HepG2 (cell line): ENCODE data around the gene EIF2S2. TPM values are rescaled to one million over a fixed set of nuclear protein-coding genes. Genes with fewer than 3 reads are reported as not detected.

ENCODE experiments used
- DR1 ChIP-seq: sonication (generic); formaldehyde crosslinking; IDR thresholded peaks from 2 replicates; pipeline ENCODE4 v1.8.0; 2021; ENCODE audit warnings: mild to moderate bottlenecking, missing genetic modification reagents, inconsistent platforms
- GTF2F1 ChIP-seq: fragments of 150-350 bp; IDR thresholded peaks from 2 replicates; pipeline ENCODE4 v1.6.1; 2014; ENCODE audit warnings: low read length
- KLF12 ChIP-seq: sonication (generic); formaldehyde crosslinking; IDR thresholded peaks from 2 replicates; pipeline ENCODE4 v1.4.0; 2020; ENCODE audit warnings: missing genetic modification reagents, borderline replicate concordance
- KLF13 ChIP-seq: sonication (generic); formaldehyde crosslinking; IDR thresholded peaks from 2 replicates; pipeline ENCODE4 v1.4.0; 2020; ENCODE audit warnings: mild to moderate bottlenecking, missing genetic modification reagents
- MBNL3 ChIP-seq: fragments of 250-450 bp; sonication (Bioruptor Pico); conservative IDR thresholded peaks from 2 replicates; pipeline ENCODE4 v1.8.0; 2022; ENCODE audit warnings: mild to moderate bottlenecking, inconsistent platforms
- MTF1 ChIP-seq: sonication (generic); formaldehyde crosslinking; IDR thresholded peaks from 2 replicates; pipeline ENCODE4 v1.5.0; 2020; ENCODE audit warnings: missing genetic modification reagents
- MTF2 ChIP-seq: sonication (generic); formaldehyde crosslinking; IDR thresholded peaks from 2 replicates; pipeline ENCODE4 v1.5.0; 2020; ENCODE audit warnings: missing genetic modification reagents, borderline replicate concordance
- NAIF1 ChIP-seq: sonication (generic); formaldehyde crosslinking; IDR thresholded peaks from 2 replicates; pipeline ENCODE4 v1.5.0; 2020; ENCODE audit warnings: mild to moderate bottlenecking, missing genetic modification reagents, borderline replicate concordance
- NCOA1 ChIP-seq: sonication (generic); formaldehyde crosslinking; IDR thresholded peaks from 2 replicates; pipeline ENCODE4 v1.9.0; 2021; ENCODE audit warnings: missing genetic modification reagents
- NFIC ChIP-seq: IDR thresholded peaks from 2 replicates; pipeline ENCODE4 v1.6.1; 2012; ENCODE audit warnings: mild to moderate bottlenecking, low read length, inconsistent platforms
- NR1H2 ChIP-seq: sonication (generic); formaldehyde crosslinking; IDR thresholded peaks from 2 replicates; pipeline ENCODE4 v1.8.1; 2022; ENCODE audit warnings: low read depth, missing genetic modification reagents, borderline replicate concordance
- POGZ ChIP-seq: sonication (generic); formaldehyde crosslinking; IDR thresholded peaks from 2 replicates; pipeline ENCODE4 v1.4.0; 2020; ENCODE audit warnings: mild to moderate bottlenecking, missing genetic modification reagents
- SNAPC2 ChIP-seq: sonication (generic); formaldehyde crosslinking; IDR thresholded peaks from 2 replicates; pipeline ENCODE4 v1.8.1; 2022; ENCODE audit warnings: mild to moderate bottlenecking, missing genetic modification reagents
- TAF15 ChIP-seq: fragments of 200-400 bp; formaldehyde crosslinking; IDR thresholded peaks from one replicate; pipeline ENCODE4 v1.6.1; 2018; ENCODE audit warnings: mild to moderate bottlenecking, low read depth, low read length; ENCODE audit not compliant: poor library complexity, severe bottlenecking
- TBX3 ChIP-seq: fragments of 450-650 bp; IDR thresholded peaks from 2 replicates; pipeline ENCODE4 v1.6.1; 2017; ENCODE audit warnings: antibody characterized with exemption, mild to moderate bottlenecking, inconsistent platforms, borderline replicate concordance
- TGIF2 ChIP-seq: IDR thresholded peaks from 2 replicates; pipeline ENCODE4 v1.6.1; 2016; ENCODE audit warnings: control low read depth, missing compliant biosample characterization
- ZIK1 ChIP-seq: sonication (generic); formaldehyde crosslinking; IDR thresholded peaks from 2 replicates; pipeline ENCODE4 v1.5.0; 2020; ENCODE audit warnings: mild to moderate bottlenecking, low read depth, missing genetic modification reagents, borderline replicate concordance
- ZNF121 ChIP-seq: sonication (generic); formaldehyde crosslinking; IDR thresholded peaks from 2 replicates; pipeline ENCODE4 v1.5.0; 2020; ENCODE audit warnings: mild to moderate bottlenecking, missing genetic modification reagents
- ZNF292 ChIP-seq: sonication (generic); formaldehyde crosslinking; IDR thresholded peaks from 2 replicates; pipeline ENCODE4 v1.8.1; 2022; ENCODE audit warnings: mild to moderate bottlenecking, low read depth, missing genetic modification reagents, borderline replicate concordance
- ZNF335 ChIP-seq: sonication (generic); formaldehyde crosslinking; IDR thresholded peaks from 2 replicates; pipeline ENCODE4 v1.4.0; 2020; ENCODE audit warnings: missing genetic modification reagents
- ZNF337 ChIP-seq: sonication (generic); formaldehyde crosslinking; IDR thresholded peaks from 2 replicates; pipeline ENCODE4 v1.5.1; 2020; ENCODE audit warnings: missing genetic modification reagents, low read depth, mild to moderate bottlenecking, borderline replicate concordance
- ZNF367 ChIP-seq: sonication (generic); formaldehyde crosslinking; IDR thresholded peaks from 2 replicates; pipeline ENCODE4 v1.4.0; 2020; ENCODE audit warnings: missing genetic modification reagents, borderline replicate concordance
- ZNF552 ChIP-seq: sonication (generic); formaldehyde crosslinking; IDR thresholded peaks from 2 replicates; pipeline ENCODE4 v1.9.0; 2022; ENCODE audit warnings: missing genetic modification reagents, mild to moderate bottlenecking, borderline replicate concordance
- ZNF674 ChIP-seq: sonication (generic); formaldehyde crosslinking; IDR thresholded peaks from 2 replicates; pipeline ENCODE4 v1.5.0; 2020; ENCODE audit warnings: low read depth, mild to moderate bottlenecking, missing genetic modification reagents
- polyA plus RNA-seq, 8 experiments: library from polyadenylated mRNA; depleted of rRNA in 3 of 8; stranded (reverse) in 7 of 8; unstranded in 1 of 8; fragments of >200 nt; fragmentation: Illumina TruSeq in 4 of 8; extraction: Trizol in 4 of 8; gene quantifications; 2 replicates each; pipeline versions ENCODE4 v1.2.1 to v1.2.3, GENCODE V29; 2011 to 2016; ENCODE audit warnings: low read depth in 4 of 8, missing spikeins in 1 of 8, mixed read lengths in 1 of 8; ENCODE audit not compliant: insufficient read depth in 1 of 8
- total RNA-seq, 5 experiments: library from RNA; depleted of rRNA; stranded (reverse); fragments of >200 nt; fragmentation: Illumina TruSeq; extraction: Trizol; gene quantifications; 2 replicates each; pipeline ENCODE4 v1.2.3, GENCODE V29; 2016; ENCODE audit warnings: low read depth in 1 of 5
- TF ChIP-seq, protein P1 (sequence below): sonication (generic); formaldehyde crosslinking; IDR thresholded peaks from 2 replicates; pipeline ENCODE4 v1.8.0; 2022; ENCODE audit warnings: mild to moderate bottlenecking, missing genetic modification reagents, moderate library complexity
- TF ChIP-seq, protein P2 (sequence below): IDR thresholded peaks from 2 replicates; pipeline ENCODE4 v1.6.1; 2018; ENCODE audit warnings: missing genetic modification reagents, mild to moderate bottlenecking, missing compliant biosample characterization

The EIF2S2 gene
- total and polyA plus RNA-seq, 2 of the 13 experiments (the other 11 are each of a cell fraction or from before 2014, with no cell fraction given) = 126 to 213 TPM

DNA sequence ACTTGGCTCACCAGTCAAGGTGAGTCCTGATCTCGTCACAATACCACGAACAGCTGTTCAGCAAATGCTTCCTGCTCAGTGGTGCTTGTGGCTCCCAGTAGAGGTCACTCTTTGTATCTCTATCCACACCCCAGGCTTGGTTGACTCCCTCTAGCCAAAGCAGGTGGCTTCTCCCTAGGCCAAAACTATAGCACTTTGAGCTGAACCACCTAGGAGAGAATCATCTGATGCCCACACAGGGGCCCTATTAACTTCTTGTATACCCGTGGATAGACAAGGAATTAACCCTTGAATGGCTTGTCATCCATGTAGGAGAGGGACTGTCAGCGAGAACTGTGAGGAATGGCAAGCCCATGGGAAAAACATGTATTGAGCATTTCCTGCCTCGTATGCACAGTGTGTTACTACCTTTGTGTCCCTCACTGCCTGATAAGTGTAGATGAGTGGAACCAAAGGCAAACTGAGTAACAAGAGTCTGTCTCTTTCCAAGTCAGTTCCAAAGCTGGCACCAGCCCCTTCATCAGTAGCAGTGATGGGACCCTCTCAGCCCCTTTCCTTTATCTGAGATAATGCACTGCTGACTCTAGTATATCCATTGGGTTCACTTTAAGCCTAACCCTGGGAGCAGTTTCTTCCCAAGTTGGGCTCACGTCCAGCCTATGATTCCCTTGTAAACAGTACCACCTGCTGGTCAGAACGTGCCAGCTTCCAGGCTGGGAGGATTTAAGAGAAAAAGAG, 42.5 kb downstream of the EIF2S2 start (continued):
- TF ChIP-seq, protein P1, sequence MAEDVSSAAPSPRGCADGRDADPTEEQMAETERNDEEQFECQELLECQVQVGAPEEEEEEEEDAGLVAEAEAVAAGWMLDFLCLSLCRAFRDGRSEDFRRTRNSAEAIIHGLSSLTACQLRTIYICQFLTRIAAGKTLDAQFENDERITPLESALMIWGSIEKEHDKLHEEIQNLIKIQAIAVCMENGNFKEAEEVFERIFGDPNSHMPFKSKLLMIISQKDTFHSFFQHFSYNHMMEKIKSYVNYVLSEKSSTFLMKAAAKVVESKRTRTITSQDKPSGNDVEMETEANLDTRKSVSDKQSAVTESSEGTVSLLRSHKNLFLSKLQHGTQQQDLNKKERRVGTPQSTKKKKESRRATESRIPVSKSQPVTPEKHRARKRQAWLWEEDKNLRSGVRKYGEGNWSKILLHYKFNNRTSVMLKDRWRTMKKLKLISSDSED (CRISPR knock-in tag) = no peak
- TF ChIP-seq ZNF121 (no peak), MBNL3 (CRISPR knock-in tag) (no peak), MTF2 (CRISPR knock-in tag) (0 out of 2 replicates have a peak, but pooled peaks have one; percentile 30), POGZ (CRISPR knock-in tag) (no peak), ZNF337 (CRISPR knock-in tag) (peak; percentile 90; the same call in 1 of the 2 replicates), KLF13 (CRISPR knock-in tag) (no peak), TBX3 (no peak), ZNF552 (CRISPR knock-in tag) (no peak), DR1 (no peak), ZNF674 (CRISPR knock-in tag) (no peak), NAIF1 (CRISPR knock-in tag) (0 out of 2 replicates have a peak, but pooled peaks have one; percentile 18), NR1H2 (CRISPR knock-in tag) (no peak), KLF12 (CRISPR knock-in tag) (no peak), TAF15 (no peak), NFIC (no peak), NCOA1 (CRISPR knock-in tag) (peak; percentile 77; the same call in 1 of the 2 replicates), MTF1 (CRISPR knock-in tag) (no peak), ZIK1 (CRISPR knock-in tag) (no peak), ZNF367 (CRISPR knock-in tag) (no peak), ZNF292 (CRISPR knock-in tag) (peak; percentile 30; the same call in 1 of the 2 replicates), TGIF2 (CRISPR knock-in tag) (no peak), SNAPC2 (CRISPR knock-in tag) (no peak), ZNF335 (CRISPR knock-in tag) (peak; percentile 32; the same call in 1 of the 2 replicates), GTF2F1 (no peak)
- TF ChIP-seq, protein P2, sequence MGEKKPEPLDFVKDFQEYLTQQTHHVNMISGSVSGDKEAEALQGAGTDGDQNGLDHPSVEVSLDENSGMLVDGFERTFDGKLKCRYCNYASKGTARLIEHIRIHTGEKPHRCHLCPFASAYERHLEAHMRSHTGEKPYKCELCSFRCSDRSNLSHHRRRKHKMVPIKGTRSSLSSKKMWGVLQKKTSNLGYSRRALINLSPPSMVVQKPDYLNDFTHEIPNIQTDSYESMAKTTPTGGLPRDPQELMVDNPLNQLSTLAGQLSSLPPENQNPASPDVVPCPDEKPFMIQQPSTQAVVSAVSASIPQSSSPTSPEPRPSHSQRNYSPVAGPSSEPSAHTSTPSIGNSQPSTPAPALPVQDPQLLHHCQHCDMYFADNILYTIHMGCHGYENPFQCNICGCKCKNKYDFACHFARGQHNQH (CRISPR knock-in tag) = no peak; the same call in 1 of the 2 replicates
